Measurements from ENCODE around the gene TTC27.

The TTC27 gene

GRCh38 chr2:32624812-32625211 is 3.0 kb upstream of the TTC27 start:
- H3K27me3 ChIP-seq (ENCODE audit: insufficient read depth, low read length, poor library complexity): no peaks in the 10 kb centered on the region
- no peaks in the 10 kb centered on the region for H3K9me3 ChIP-seq (ENCODE audit: insufficient read depth, low read length, severe bottlenecking)
- no peak overlapping the region for H3K4me2 ChIP-seq (ENCODE audit: insufficient read depth, low read length)
- H3K4me1 ChIP-seq (ENCODE audit: insufficient read depth, low read length): peaks cover 18% of the 10 kb centered on the region
- no peak overlapping the region for H3K9ac ChIP-seq (ENCODE audit: low read depth, low read length)
- TF ChIP-seq CTCF (IDR thresholded peaks at IDR 0.05; ENCODE audit: borderline replicate concordance, extremely low read depth, low read length, poor library complexity, severe bottlenecking): no peak
- TF ChIP-seq EZH2 (IDR thresholded peaks at IDR 0.05; ENCODE audit: borderline replicate concordance, low read depth, low read length, severe bottlenecking): no peak
- ATAC-seq (ENCODE audit: insufficient read depth, low read depth) (no peak), DNase-seq (no peak)
- H2AFZ ChIP-seq (ENCODE audit: low read depth, low read length): no peak overlapping the region
- H3K79me2 ChIP-seq (ENCODE audit: insufficient read depth, low read length): peaks cover 15% of the 10 kb centered on the region
- no peaks in the 10 kb centered on the region for H4K20me1 ChIP-seq (ENCODE audit: insufficient read depth, low read length)
- H3K27ac ChIP-seq (ENCODE audit: low read length): no peak overlapping the region
- H3K36me3 ChIP-seq (ENCODE audit: insufficient read depth, low read length): peaks cover 15% of the 10 kb centered on the region; the same call in 1 of the 2 replicates
- no peak overlapping the region for H3K4me3 ChIP-seq (ENCODE audit: low read depth in 1 of 2, low read length in 2 of 2)

DNA sequence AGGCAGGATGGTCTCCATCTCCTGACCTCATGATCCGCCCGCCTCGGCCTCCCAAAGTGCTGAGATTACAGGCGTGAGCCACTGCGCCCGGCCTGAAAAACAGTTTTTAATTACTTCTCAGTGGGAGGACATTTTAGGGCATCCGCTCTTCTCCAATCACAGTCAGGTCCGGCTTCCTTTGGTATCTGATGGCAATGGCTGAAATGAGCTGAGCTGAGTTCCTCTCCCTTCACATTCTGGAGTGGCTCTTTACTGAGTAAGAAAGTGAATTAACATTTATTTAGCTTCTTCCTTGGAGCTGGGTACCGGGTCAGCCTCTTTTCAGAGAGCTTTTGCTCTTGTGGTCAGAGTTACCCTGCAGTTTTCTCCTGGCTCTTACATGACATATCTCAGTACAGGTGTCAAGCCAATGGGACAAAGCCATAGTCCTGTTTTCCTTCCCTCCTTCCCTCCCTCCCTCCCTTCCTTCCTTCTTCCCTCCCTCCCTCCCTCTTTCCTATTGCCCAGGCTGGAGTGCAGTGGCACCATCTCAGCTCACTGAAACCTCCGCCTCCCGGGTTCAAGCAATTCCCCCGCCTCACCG is 1.1 kb upstream of the TTC27 start:
- H3K36me3 ChIP-seq (ENCODE audit: insufficient read depth, low read length): peaks cover 22% of the 10 kb centered on the region; the same call in 1 of the 2 replicates
- peaks cover 20% of the 10 kb centered on the region for H3K79me2 ChIP-seq (ENCODE audit: insufficient read depth, low read length)
- H3K27me3 ChIP-seq (ENCODE audit: insufficient read depth, low read length, poor library complexity): no peaks in the 10 kb centered on the region
- no peak for ATAC-seq (ENCODE audit: insufficient read depth, low read depth)
- H4K20me1 ChIP-seq (ENCODE audit: insufficient read depth, low read length): no peaks in the 10 kb centered on the region
- no peak overlapping the region for H3K4me2 ChIP-seq (ENCODE audit: insufficient read depth, low read length)
- no peak for TF ChIP-seq EZH2 (IDR thresholded peaks at IDR 0.05; ENCODE audit: borderline replicate concordance, low read depth, low read length, severe bottlenecking)
- TF ChIP-seq CTCF (IDR thresholded peaks at IDR 0.05; ENCODE audit: borderline replicate concordance, extremely low read depth, low read length, poor library complexity, severe bottlenecking): no peak
- H3K9me3 ChIP-seq (ENCODE audit: insufficient read depth, low read length, severe bottlenecking): no peaks in the 10 kb centered on the region
- no peak overlapping the region for H3K9ac ChIP-seq (ENCODE audit: low read depth, low read length)
- H3K27ac ChIP-seq (ENCODE audit: low read length): no peak overlapping the region
- 0 out of 2 replicates have a peak overlapping the region, but pooled peaks have one; percentile 50 for H2AFZ ChIP-seq (ENCODE audit: low read depth, low read length)
- no peak overlapping the region for H3K4me3 ChIP-seq (ENCODE audit: low read depth in 1 of 2, low read length in 2 of 2)
- peaks cover 20% of the 10 kb centered on the region for H3K4me1 ChIP-seq (ENCODE audit: insufficient read depth, low read length)
- no peak for DNase-seq

DNA sequence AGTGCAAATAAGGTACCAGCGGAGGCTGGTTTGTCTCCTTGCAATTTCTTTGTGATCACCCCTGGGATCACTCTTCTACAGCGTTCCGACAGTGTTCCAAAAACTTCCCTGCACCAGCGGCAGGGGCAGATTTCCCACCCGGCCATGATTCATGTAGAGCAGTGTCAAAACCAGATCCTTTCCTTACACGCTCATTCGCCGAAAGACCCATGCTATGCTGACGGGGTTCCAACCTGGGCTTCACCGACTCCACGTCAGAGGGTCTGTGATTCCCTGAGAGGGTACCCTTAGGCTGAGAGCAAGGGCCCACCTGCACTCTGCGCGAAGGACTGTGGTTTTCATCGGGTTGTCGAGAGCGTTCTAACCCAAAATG is 423 bp upstream of the TTC27 start:
- Histone ChIP-seq H3K9me3 (ENCODE audit: insufficient read depth, low read length, severe bottlenecking) (no peaks in the 10 kb centered on the region), H3K4me3 (ENCODE audit: low read depth in 1 of 2, low read length in 2 of 2) (peak overlapping the region in 1 of 2 experiments; percentile 97; a peak in 2 of 4 replicates), H3K79me2 (ENCODE audit: insufficient read depth, low read length) (peaks cover 20% of the 10 kb centered on the region), H3K36me3 (ENCODE audit: insufficient read depth, low read length) (peaks cover 19% of the 10 kb centered on the region; the same call in 1 of the 2 replicates), H2AFZ (ENCODE audit: low read depth, low read length) (peak overlapping the region; percentile 98), H3K27me3 (ENCODE audit: insufficient read depth, low read length, poor library complexity) (no peaks in the 10 kb centered on the region), H3K4me1 (ENCODE audit: insufficient read depth, low read length) (peaks cover 20% of the 10 kb centered on the region), H3K4me2 (ENCODE audit: insufficient read depth, low read length) (peak overlapping the region; percentile 71), H3K27ac (ENCODE audit: low read length) (peak overlapping the region; percentile 72), H3K9ac (ENCODE audit: low read depth, low read length) (peak overlapping the region; percentile 66), H4K20me1 (ENCODE audit: insufficient read depth, low read length) (no peaks in the 10 kb centered on the region)
- TF ChIP-seq EZH2 (IDR thresholded peaks at IDR 0.05; ENCODE audit: borderline replicate concordance, low read depth, low read length, severe bottlenecking): no peak
- no peak for TF ChIP-seq CTCF (IDR thresholded peaks at IDR 0.05; ENCODE audit: borderline replicate concordance, extremely low read depth, low read length, poor library complexity, severe bottlenecking)
- peak; percentile 33 for ATAC-seq (ENCODE audit: insufficient read depth, low read depth)
- no peak for DNase-seq

Data from DND-41 (cell line).